HG03354 (cell line): ENCODE data around the gene NT5DC3.

Experiments
- ATAC-seq: cut with Tn5 transposase; IDR thresholded peaks from one replicate; pipeline ENCODE4 v1.9.1; 2021; ENCODE audit warnings: mild to moderate bottlenecking; ENCODE audit not compliant: unreplicated experiment, poor library complexity, severe bottlenecking

Gene NT5DC3

DNA sequence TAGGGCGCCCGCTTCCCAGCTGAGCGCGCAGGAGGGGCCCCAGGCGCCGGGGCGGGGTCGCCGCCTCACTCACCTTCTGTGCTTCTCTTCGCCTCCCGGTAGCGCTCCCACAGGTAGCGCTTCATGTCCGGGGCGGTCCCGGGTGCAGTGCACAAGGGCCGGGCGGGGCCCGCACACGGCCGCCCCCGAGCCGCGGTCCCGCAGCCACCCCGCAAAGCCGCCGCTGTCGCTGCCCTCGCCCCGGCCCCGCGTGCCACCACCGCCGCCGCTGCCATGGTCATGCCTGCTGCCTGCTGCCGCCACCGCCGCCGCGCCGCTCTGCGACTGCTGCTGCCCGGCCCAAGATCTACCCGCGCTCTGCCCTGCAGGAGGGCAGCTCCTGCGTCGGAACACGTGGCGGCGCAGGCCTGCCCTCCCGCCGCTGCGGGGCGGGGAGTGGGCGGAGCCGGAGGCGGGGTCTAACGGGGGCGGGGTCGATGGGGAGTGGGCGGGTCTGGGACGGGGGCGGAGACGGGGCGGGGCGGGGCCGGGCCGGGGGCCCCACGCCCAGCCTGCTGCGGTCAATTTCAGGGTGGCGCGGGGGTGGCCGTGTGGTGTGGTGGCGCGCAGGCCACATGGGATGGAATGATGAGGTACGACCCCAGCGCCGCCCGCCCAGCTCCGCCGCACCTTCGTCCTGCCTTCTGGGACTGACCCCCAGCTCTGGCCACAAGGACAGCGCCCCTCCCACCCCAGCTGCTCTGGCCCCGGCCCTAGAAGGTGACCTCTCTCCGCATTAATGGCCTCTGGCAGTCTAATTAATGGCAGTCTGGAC, at the start of gene NT5DC3:
Gene NT5DC3, minus strand, starts transcription at position 359 of the 814 bp plus-strand sequence. Its CDS starts 78 bp downstream, at position 281.
- ATAC-seq = peak; percentile 88

DNA sequence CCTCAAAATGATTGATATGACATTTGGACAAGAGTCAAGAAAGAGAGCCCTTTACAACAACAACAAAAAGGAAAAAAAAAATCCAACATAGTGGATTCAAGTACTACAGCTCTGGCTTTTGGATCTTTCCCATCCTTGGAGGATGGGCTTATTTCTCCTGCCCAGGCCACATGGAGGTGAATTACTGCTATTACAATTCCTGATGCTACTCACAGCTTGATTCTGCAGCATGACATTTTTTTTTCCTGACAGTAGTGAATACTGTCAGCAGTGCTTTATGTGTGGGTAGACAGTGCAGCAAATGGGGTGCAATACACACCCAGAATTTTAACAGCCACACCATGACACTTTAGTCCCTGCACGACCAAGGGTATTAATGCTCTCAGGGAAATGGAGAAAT, 46.7 kb upstream of the NT5DC3 start:
- no peak for ATAC-seq

DNA sequence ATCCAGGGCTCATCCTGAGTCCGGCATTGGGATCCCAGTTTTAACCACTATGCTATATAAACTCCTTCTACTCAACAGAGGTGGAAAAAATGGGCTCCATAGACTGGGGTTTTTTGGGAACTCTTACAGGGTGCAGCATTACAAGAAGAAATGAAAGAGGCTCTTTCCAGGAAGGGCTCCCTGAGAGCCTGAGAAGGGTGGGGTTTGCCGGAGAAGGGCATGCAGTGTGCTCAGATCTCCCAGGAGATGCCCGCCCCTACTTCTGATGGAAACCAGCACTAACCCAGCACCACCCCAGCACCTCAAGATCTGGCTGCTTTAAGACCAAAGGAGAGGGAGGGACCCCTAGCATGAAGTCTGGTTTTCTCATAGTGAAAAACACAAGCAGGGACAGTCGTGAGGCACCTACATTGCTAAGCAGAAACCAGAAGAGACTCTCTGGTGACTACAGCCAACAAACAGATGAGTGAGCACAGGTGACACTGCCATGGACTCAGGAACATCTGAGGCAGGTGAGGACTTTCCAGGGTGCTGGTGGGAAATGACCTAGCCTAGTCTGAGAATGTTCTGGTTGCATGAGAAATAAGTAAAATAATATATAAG, 45.3 kb upstream of the NT5DC3 start:
- ATAC-seq = no peak

GRCh38 chr12:103884316-103884715, 43.3 kb upstream of the NT5DC3 start:
- no peak for ATAC-seq

- ATAC-seq = no peak
Observed at GRCh38 chr12:103883908-103884307, 42.9 kb upstream of the NT5DC3 start.

DNA sequence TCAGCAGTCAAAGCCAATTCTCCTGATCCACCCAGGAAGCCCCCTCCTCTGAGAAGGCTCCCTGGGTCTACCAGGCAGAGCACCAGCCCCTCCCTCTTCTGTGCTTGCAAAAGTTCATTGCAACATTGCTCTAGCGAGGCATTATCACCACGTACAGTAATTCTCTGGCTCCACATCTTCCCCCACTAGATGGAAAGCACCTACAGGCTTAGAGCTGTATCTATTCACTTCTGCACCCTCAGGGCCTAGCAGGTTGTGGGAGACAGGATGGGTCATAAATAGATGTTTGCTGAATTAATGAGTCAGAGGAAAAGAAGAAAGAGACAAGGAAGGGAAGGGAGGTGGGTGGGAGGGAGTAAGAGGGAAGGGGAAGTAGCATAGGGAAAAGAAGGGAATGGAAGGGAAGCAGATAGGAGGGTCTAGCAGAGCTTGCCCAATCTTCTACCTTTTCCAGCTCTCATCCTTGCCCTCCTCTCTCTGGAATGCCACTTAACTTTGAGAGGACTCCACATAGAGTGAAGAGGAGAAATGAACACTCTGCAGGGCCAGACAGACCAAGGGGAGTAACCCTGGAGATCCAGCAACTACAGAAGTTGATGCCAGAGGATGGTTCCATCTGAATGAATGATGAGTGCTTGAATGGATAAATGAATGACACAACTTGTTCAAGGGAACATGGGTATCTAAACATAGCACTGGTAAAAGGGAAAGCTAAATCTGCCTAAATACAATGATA, 42.0 kb upstream of the NT5DC3 start:
- ATAC-seq = peak; percentile 28

DNA sequence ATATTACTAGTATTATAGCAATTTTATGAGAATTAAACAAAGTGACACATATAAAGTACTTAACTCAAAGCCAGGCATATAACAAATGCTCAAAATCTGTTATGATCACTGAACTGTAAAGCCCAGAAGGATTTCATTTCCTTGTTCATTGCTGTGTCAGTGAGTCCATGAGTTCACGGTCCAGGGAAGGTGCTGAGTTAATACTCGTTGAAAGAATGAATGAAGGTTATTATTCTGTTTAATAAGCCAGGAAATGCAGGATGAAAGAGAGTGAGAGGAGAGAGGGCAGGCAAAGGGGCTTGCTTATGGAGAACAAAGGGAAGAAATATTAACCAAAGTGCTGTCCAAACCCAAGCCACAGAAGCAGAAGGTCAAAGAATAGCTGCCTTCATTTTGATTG, 40.2 kb upstream of the NT5DC3 start:
- ATAC-seq = no peak

DNA sequence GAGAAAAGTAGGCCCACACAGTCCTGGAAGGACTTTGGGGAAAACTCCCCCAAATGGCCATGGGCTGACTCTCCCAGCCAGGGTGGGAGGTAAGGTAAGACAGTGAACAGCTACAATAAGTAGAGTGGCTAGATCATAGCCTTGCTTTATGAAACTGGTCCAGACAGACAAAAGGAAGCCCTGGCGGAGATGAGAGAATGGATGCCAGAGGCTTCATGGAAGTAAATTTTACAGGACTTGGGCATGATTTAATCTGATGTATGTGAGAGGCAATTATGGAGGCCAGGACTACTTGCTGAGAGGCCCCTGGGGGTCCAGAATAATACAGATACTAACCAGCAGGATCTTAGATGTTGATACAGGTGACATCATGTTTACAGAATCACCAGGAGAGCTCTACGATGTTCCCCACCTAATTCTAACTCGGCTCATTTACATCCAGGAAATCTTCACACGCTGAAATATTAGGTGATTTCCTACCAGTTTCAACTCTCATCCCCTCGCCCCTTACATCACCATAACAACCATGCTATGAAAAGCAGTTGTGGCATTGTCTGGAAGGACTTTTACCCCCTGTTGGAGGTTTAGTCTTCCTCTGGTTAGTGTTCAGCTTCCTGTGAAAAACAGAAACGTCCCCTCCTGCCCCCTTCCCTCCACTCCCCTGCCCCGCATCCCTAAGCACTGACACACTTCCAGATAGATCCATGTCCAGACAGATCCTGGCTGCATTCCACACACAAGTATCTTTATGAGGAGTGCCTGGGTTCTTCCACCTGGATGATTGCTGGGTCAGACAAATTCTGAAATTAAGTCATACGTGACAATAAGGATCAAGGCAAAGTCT, 39.5 kb upstream of the NT5DC3 start:
- ATAC-seq = peak; percentile 65

GRCh38 chr12:103879878-103880277, 38.8 kb upstream of the NT5DC3 start:
- ATAC-seq = no peak

GRCh38 chr12:103879048-103879692, 38.1 kb upstream of the NT5DC3 start:
- ATAC-seq = no peak

- peak; percentile 46 for ATAC-seq
Observed at GRCh38 chr12:103877934-103878510, 37.0 kb upstream of the NT5DC3 start.

GRCh38 chr12:103877288-103877687, 36.3 kb upstream of the NT5DC3 start:
- ATAC-seq = no peak

GRCh38 chr12:103875666-103876065, 34.6 kb upstream of the NT5DC3 start:
- no peak for ATAC-seq

- ATAC-seq = no peak
Observed at GRCh38 chr12:103868215-103868614, 27.2 kb upstream of the NT5DC3 start.

- no peak for ATAC-seq
Observed at GRCh38 chr12:103865151-103865730, 24.2 kb upstream of the NT5DC3 start.

- no peak for ATAC-seq
Observed at GRCh38 chr12:103864710-103865109, 23.7 kb upstream of the NT5DC3 start.

- ATAC-seq = no peak
Observed at GRCh38 chr12:103858953-103859601, 18.0 kb upstream of the NT5DC3 start.

DNA sequence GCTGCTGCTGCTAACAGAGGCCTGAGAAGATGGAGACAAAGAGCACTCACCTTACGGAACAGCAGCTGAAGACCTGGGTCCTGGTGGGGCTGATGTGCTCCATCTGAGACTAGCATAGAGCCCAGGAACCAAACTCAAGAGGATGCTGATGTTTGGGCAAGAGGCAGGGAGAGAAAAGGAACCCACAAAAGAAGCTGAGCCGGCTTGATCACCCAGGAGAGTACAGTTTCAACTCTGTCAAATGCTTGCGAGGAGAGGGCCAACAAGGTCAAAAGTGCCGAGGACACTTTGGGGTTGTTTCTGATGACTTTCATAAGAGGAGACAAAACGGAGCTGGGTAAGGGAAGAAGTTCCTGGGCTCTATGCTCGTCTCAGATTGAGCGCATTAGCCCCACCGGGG, 17.3 kb upstream of the NT5DC3 start:
- ATAC-seq = no peak
